GM18499 (cell line): ENCODE results near the gene IFT52.
A peak's percentile ranks its signal among the peaks of the same experiment; 100 is the strongest.

Experiments used
- ATAC-seq: cut with Tn5 transposase; IDR thresholded peaks from one replicate; pipeline ENCODE4 v1.9.1; 2021; ENCODE audit warnings: moderate number of reproducible peaks; ENCODE audit not compliant: insufficient read depth, unreplicated experiment

The IFT52 gene

DNA sequence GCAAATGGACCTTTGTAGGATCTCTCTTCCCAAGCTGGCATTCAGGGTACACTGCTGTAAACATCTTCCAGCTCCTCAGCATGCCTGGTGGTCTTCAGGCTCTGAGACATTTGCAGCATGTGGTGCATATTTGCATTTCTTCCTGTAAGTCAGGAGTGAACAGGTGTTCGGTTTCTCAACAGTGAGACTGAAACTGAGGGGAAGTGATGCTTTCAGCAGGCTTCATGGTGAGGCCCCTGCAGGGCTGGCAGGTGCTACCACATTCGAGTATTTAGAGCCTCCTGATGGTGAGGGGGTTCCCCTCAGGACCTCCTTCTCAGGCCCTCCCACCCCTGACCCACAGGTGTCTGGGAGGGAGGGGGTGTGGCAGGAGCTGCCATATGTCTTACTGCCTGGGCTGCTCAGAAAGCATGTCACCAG, 91.3 kb downstream of the IFT52 start:
- ATAC-seq = peak; percentile 89

DNA sequence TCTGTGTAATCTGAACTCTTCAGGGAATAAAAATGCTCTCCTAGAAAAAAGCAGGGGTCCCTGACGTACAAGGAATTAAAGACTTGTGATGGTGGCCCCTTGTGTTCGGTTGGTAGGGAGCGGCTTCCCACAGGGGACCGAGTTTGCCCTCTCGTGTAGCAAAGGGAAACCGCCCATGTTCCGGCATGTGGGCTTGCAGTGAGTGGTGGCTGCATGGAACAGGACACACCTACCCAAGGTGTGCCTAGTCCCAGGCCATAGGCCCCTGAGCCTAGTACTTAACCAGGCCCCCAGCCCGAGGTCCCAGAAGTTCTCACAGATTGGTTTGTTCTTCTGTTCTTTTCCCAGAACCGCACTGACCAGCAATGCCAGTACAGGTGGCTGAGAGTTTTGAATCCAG, 91.7 kb downstream of the IFT52 start:
- no peak for ATAC-seq

DNA sequence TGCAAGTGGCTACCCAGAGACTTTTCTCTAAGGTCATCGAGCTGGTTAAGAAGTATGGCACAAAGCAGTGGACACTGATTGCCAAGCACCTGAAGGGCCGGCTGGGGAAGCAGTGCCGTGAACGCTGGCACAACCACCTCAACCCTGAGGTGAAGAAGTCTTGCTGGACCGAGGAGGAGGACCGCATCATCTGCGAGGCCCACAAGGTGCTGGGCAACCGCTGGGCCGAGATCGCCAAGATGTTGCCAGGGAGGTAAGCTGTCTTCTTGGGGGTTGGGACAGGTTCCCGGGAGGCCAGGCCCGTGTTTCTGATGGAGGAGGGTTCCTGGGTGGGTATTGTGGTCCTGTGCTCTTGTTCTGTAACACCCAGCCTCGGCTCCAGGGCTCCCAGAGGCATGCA, 96.1 kb downstream of the IFT52 start:
- no peak for ATAC-seq

DNA sequence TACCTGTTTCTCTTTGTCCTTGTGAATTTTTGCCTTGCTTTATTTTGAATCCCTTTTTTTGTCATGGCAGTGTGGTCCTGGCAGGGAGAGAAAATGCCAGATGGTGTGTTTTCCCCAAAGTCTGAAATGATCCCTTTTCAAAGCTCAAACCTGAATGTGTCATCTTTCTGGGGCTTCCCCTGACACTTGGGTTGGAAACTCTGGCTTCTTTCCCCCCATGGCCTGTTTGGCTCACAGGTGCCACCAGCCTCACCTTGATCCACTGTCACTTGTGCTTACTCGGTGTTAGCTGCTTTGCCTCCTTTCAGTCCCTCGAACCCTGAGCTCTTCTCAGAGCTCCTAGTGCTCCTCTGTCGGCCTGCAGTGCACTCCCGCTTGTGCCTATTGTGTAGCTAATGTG, 98.4 kb downstream of the IFT52 start:
- no peak for ATAC-seq

DNA sequence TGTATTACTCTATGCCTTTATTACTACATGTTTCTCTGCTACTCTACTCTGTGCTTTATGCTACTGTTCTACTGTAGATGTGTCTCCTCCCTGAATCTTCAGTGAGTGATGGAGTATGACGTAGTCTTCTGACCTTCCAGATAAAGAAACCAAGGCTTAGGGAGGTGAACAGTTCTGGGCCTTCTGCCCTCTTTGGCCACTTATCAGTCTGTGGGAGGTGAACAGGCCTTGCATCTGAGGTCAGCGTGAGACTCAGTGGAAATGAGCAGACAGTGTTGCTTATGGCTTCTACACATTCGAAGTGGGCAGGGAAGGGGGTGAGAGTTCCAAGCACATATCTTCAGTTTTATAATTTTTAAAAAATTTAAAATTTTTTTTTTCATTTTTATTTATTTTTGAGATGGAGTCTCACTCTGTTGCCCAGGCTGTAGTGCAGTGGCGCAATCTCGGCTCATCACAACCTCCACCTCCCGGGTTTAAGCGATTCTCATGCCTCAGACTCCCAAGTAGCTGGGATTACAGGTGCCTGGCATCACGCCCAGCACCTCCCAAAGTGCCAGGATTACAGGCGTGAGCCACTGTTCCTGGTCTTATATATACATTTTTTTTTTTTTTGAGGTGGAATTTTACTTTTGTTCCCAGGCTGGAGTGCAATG, 100.3 kb downstream of the IFT52 start:
- no peak for ATAC-seq

DNA sequence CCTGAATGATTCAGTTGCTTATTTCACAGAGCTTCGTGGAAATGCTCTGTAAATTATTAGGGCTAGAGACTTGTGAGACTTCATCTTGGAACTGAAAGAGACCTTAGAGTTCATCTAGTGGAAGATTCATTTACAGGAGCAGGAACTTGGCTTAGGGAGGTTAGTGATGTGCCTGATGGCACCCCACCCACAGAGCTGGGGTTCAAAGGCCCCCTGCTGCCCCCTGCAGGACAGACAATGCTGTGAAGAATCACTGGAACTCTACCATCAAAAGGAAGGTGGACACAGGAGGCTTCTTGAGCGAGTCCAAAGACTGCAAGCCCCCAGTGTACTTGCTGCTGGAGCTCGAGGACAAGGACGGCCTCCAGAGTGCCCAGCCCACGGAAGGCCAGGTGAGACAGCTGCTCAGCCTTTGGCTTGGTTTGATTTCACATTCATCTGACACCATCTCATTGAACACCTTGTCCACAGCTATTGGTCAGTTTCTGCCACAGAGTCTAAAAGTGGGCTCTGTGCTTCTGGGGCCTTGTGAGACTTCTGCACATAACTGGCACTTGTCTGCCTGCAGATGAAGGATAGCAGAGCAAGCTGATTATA, 101.3 kb downstream of the IFT52 start:
- no peak for ATAC-seq

DNA sequence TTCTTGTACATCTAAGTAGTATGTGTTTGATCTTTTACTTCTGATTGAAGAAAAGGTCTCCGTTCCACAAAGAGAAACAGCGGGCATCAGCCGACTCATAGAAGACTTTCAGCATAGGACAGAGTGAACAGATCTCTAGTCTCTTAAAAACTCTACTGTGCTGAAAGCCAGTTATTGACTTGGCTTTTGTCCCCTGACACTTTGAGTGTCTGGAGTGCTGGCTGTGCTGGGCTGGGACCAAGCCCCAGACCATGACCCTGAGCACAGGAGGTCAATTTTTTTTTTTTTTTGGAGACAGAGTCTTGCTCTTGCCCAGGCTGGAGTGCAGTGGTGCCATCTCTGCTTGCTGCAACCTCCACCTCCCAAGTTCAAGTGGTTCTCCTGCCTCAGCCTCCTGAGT, 104.0 kb downstream of the IFT52 start:
- no peak for ATAC-seq

DNA sequence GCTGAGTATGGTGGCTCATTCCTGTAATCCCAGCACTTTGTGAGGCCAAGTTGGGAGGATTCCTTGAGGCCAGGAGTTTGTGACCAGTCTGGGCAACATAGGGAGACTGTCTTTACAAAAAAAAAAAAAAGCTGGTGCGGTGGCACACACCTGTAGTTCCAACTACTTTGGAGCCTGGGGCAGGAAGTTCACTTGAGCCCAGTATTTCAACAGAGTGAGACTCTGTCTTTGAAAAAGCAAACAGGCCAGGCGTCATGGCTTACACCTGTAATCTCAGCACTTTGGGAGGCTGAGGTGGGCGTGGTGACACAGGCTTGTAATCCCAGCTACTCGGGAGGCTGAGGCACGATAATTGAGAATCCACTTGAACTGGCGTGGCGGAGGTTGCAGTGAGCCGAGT, 104.8 kb downstream of the IFT52 start:
- ATAC-seq = no peak
